PC-3 (cell line): ENCODE results near the gene STPG3. TPM values are rescaled to one million over a fixed set of nuclear protein-coding genes. Genes with fewer than 3 reads are reported as not detected.

Source experiments
- ATAC-seq: fragments of 200-7000 bp; cut with Tn5 transposase; 2 replicates; pipeline ENCODE4 v1.9.1; 2020; ENCODE audit warnings: mild to moderate bottlenecking, moderate library complexity
- BruUV-seq: library from RNA; stranded (reverse); fragments of 400-500 nt; replicated peaks from 2 replicates; lab custom pipeline; 2021; lab: Mats Ljungman, UMichigan
- CTCF ChIA-PET: fragments of 300-600 bp; sonication (Branson Sonifier 250); formaldehyde crosslinking; loops from one replicate; lab custom pipeline; 2022; ENCODE audit warnings: antibody characterized with exemption; lab: Charles Lee
- POLR2A ChIA-PET: fragments of 300-600 bp; sonication (Branson Sonifier 250); formaldehyde crosslinking; loops from one replicate; lab custom pipeline; 2022; ENCODE audit warnings: antibody characterized with exemption; ENCODE audit not compliant: unreplicated experiment; lab: Charles Lee
- DNase-seq: peaks from one replicate; pipeline ENCODE4 v3.0.0-alpha.2; 2015
- H2AFZ ChIP-seq: fragments of 300-600 bp; sonication (generic); 2 replicates; pipeline ENCODE4 v1.6.0; 2016; ENCODE audit warnings: antibody characterized with exemption, low read length
- H3F3A ChIP-seq: fragments of 300-600 bp; sonication (generic); one replicate; pipeline ENCODE4 v1.6.0; 2017; ENCODE audit warnings: antibody characterized with exemption, low read length, control low read depth, mild to moderate bottlenecking; ENCODE audit not compliant: unreplicated experiment
- H3K27ac ChIP-seq: fragments of 300-600 bp; sonication (generic); 2 replicates; pipeline ENCODE4 v1.5.1; 2016; ENCODE audit warnings: mild to moderate bottlenecking, low read length
- H3K27me3 ChIP-seq: fragments of 300-600 bp; sonication (generic); 2 replicates; pipeline ENCODE4 v1.6.1; 2016; ENCODE audit warnings: low read length, mixed read lengths
- H3K36me3 ChIP-seq: fragments of 300-600 bp; sonication (generic); 2 replicates; pipeline ENCODE4 v1.6.1; 2016; ENCODE audit warnings: low read depth, mixed run types, low read length, mixed read lengths
- H3K4me1 ChIP-seq: fragments of 300-600 bp; sonication (generic); 2 replicates; pipeline ENCODE4 v1.5.1; 2016; ENCODE audit warnings: low read length; ENCODE audit not compliant: insufficient read depth
- H3K4me2 ChIP-seq: fragments of 300-600 bp; sonication (generic); 2 replicates; pipeline ENCODE4 v1.6.0; 2016; ENCODE audit warnings: low read length
- H3K4me3 ChIP-seq: fragments of 300-600 bp; sonication (generic); 2 replicates; pipeline ENCODE4 v1.5.1; 2016; ENCODE audit warnings: mild to moderate bottlenecking, low read length, mixed read lengths
- H3K79me2 ChIP-seq: fragments of 300-600 bp; sonication (generic); 2 replicates; pipeline ENCODE4 v1.6.1; 2017; ENCODE audit warnings: low read length, mixed read lengths
- H3K9ac ChIP-seq: fragments of 300-600 bp; sonication (generic); 2 replicates; pipeline ENCODE4 v1.6.0; 2016; ENCODE audit warnings: mild to moderate bottlenecking, low read length
- H3K9me2 ChIP-seq: fragments of 300-600 bp; sonication (generic); replicated peaks from 2 replicates; pipeline ENCODE4 v1.6.1; 2016; ENCODE audit warnings: mixed run types, low read length, mixed read lengths
- H3K9me3 ChIP-seq: fragments of 300-600 bp; sonication (generic); 2 replicates; pipeline ENCODE4 v1.6.1; 2016; ENCODE audit warnings: low read length, mixed read lengths
- H4K20me1 ChIP-seq: fragments of 300-600 bp; sonication (generic); 2 replicates; pipeline ENCODE4 v1.6.1; 2016; ENCODE audit warnings: low read length, mixed read lengths
- EZH2 ChIP-seq: fragments of 300-600 bp; sonication (generic); IDR thresholded peaks from one replicate; pipeline ENCODE4 v1.6.1; 2017; ENCODE audit warnings: antibody characterized with exemption, mild to moderate bottlenecking, low read length; ENCODE audit not compliant: unreplicated experiment
- EZH2phosphoT487 ChIP-seq: fragments of 300-600 bp; sonication (generic); IDR thresholded peaks from 2 replicates; pipeline ENCODE4 v1.6.1; 2018; ENCODE audit warnings: mild to moderate bottlenecking, antibody characterized with exemption, low read length, borderline replicate concordance
- intact Hi-C: fragments of 100-400 bp; cut with micrococcal nuclease; formaldehyde crosslinking; loops from 2 replicates; pipeline ENCODE4 v1.9.0; 2023
- total RNA-seq: library from RNA; depleted of rRNA; stranded (reverse); fragments of >200 nt; gene quantifications from 2 replicates; pipeline ENCODE4 v1.2.3, GENCODE V29; 2014
- TF ChIP-seq, protein P1 (sequence below): fragments of 300-600 bp; sonication (generic); conservative IDR thresholded peaks from 2 replicates; pipeline ENCODE4 v1.5.1; 2017; ENCODE audit warnings: antibody characterized with exemption, low read depth, mild to moderate bottlenecking, low read length

The STPG3 gene
- total RNA-seq, 1 experiment from 2014 or later, result not detected

DNA sequence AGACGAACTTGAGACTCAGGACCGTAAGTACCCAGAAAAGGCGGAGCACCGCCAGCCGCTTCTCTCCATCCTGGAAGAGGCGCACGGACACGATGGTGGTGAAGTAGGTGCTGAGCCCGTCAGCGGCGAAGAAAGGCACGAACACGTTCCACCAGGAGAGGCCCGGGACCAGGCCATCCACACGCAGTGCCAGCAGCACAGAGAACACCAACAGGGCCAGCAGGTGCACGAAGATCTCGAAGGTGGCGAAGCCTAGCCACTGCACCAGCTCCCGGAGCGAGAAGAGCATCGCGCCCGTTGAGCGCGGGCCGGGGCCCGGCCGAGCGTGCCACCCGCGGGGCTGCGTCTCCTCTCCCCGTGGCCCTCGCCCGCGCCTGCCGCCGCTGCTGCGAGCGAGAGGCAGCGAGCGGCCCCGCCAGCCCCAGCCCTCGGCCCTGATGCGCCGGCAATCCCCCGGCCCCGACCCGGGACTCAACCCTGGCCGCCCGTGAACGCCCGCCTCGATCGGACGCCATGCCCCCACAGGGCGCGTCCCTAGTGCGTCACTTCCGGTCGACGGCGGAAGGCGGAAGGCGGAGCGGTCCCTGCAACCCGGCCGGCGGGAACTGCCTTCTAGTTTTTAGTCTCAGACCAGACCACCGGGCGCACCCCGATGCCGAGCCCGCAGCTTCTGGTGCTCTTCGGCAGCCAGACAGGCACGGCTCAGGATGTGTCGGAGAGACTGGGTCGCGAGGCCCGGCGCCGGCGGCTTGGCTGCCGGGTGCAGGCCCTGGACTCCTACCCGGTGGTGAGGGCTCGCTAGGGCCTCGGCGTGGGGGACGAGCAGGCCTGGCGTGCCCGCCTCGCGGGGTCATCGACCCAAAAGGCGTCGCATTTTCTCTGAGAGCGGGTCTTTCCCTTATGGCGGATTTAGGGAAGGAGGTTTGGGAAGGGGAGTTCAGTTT is 45.7 kb upstream of the STPG3 start, which contains the start of the genes NDOR1 and TMEM203:
Gene NDOR1 (plus strand): TSS at position 575 of the 944 bp plus-strand sequence. CDS start 78 bp downstream, at position 653.
Gene TMEM203 (minus strand): TSS at position 523 of the 944 bp plus-strand sequence. CDS start 234 bp downstream, at position 289.
- Histone ChIP-seq H3K9ac (peak within 1 kb of the TSS; percentile 99), H3K4me3 (peak within 1 kb of the TSS; percentile 99), H3K9me3 (no peaks in the 10 kb centered on the region), H3K36me3 (no peaks in the 10 kb centered on the region), H3K9me2 (no peaks in the 10 kb centered on the region), H3K79me2 (peaks cover 58% of the 10 kb centered on the region), H4K20me1 (no peaks in the 10 kb centered on the region), H3K27me3 (no peaks in the 10 kb centered on the region), H2AFZ (peak within 1 kb of the TSS; percentile 74), H3F3A (no peaks in the 10 kb centered on the region), H3K27ac (0 out of 2 replicates have a peak within 1 kb of the TSS, but pooled peaks have one; percentile 20), H3K4me1 (peaks cover 24% of the 10 kb centered on the region), H3K4me2 (peak within 1 kb of the TSS; percentile 98)
- intact Hi-C loops, result no loop called here
- CTCF ChIA-PET, result no interaction called here
- ATAC-seq (peak; percentile 44), DNase-seq (peak; percentile 82)
- TF ChIP-seq EZH2 (no peak), EZH2phosphoT487 (no peak)
- TF ChIP-seq, protein P1, sequence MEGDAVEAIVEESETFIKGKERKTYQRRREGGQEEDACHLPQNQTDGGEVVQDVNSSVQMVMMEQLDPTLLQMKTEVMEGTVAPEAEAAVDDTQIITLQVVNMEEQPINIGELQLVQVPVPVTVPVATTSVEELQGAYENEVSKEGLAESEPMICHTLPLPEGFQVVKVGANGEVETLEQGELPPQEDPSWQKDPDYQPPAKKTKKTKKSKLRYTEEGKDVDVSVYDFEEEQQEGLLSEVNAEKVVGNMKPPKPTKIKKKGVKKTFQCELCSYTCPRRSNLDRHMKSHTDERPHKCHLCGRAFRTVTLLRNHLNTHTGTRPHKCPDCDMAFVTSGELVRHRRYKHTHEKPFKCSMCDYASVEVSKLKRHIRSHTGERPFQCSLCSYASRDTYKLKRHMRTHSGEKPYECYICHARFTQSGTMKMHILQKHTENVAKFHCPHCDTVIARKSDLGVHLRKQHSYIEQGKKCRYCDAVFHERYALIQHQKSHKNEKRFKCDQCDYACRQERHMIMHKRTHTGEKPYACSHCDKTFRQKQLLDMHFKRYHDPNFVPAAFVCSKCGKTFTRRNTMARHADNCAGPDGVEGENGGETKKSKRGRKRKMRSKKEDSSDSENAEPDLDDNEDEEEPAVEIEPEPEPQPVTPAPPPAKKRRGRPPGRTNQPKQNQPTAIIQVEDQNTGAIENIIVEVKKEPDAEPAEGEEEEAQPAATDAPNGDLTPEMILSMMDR, result no peak
- POLR2A ChIA-PET, result no interaction called here
- no TSS peak for BruUV-seq

DNA sequence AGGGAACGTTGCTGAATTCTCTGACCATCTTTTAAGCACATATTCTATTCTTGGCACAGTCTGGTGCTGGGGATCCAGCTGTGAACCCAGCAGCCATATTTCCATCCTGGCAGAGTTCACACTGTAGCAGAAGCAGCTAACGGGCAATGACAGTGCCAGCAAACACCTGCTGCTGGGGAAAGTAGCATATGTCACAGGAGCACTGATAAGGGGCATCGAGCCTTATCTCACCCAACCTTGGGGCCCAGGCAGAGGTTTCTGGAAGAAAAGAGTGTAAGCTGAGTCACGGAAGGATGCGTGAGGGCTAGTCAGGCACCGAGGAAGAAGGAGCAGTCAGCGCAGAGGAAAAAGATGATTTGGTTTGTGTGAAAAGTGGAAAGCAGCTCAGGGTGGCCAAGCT is 44.5 kb upstream of the STPG3 start:
- TF ChIP-seq, protein P1, result no peak
- TF ChIP-seq EZH2phosphoT487 (no peak), EZH2 (no peak)
- H3K27ac ChIP-seq, result no peak overlapping the region
- peak overlapping the region; percentile 98 for H3K4me2 ChIP-seq
- ATAC-seq, result no peak
- peaks cover 52% of the 10 kb centered on the region for H3K79me2 ChIP-seq
- POLR2A ChIA-PET, result no interaction called here
- H3K4me3 ChIP-seq, result peak overlapping the region; percentile 99
- H3K9me3 ChIP-seq, result no peaks in the 10 kb centered on the region
- no peaks in the 10 kb centered on the region for H3K9me2 ChIP-seq
- DNase-seq, result no peak
- no TSS peak for BruUV-seq
- H3K27me3 ChIP-seq, result no peaks in the 10 kb centered on the region
- peaks cover 20% of the 10 kb centered on the region for H3K4me1 ChIP-seq
- CTCF ChIA-PET, result no interaction called here
- H3K9ac ChIP-seq, result peak overlapping the region; percentile 99
- H4K20me1 ChIP-seq, result no peaks in the 10 kb centered on the region
- intact Hi-C loops, result no loop called here
- no peaks in the 10 kb centered on the region for H3K36me3 ChIP-seq
- no peaks in the 10 kb centered on the region for H3F3A ChIP-seq
- no peak overlapping the region for H2AFZ ChIP-seq

DNA sequence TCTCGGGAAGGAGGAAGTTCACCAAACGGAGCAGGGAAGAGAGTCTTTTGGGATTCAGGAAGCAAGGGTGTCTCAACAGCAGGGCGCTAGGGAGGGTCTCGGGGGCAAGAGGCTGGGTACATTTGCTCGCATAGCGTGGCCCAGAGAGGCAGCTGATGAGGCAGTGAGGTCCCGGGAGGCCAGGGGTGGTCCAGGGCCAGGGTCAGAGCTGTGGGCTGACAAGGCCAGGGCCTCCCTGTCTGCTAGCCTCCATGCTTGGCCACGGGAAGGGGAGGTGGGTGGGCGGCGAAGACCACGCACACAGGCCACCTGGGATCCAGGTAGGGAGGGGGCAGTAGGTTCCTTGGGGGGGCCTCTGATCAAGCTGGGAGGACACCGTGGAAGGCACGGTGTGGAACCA is 39.6 kb upstream of the STPG3 start:
- Histone ChIP-seq H4K20me1 (no peaks in the 10 kb centered on the region), H2AFZ (no peak overlapping the region), H3K27me3 (no peaks in the 10 kb centered on the region), H3F3A (no peaks in the 10 kb centered on the region), H3K9me2 (no peaks in the 10 kb centered on the region), H3K4me1 (peaks cover 8% of the 10 kb centered on the region), H3K79me2 (peaks cover 11% of the 10 kb centered on the region), H3K27ac (no peak overlapping the region), H3K4me2 (no peak overlapping the region), H3K36me3 (no peaks in the 10 kb centered on the region), H3K9me3 (no peaks in the 10 kb centered on the region), H3K9ac (no peak overlapping the region), H3K4me3 (no peak overlapping the region)
- DNase-seq (no peak), ATAC-seq (no peak)
- intact Hi-C loops, result no loop called here
- ChIA-PET POLR2A (no interaction called here), CTCF (no interaction called here)
- BruUV-seq, result no TSS peak
- TF ChIP-seq, protein P1, result no peak
- TF ChIP-seq EZH2, result no peak
- TF ChIP-seq EZH2phosphoT487, result no peak
